ENCODE results near the gene RPN1. TPM values are rescaled to one million over a fixed set of nuclear protein-coding genes. Genes with fewer than 3 reads are reported as not detected.

RPN1 gene
- total and polyA plus RNA-seq, 10 of the 15 experiments (the other 5 are each of a cell fraction or from before 2014, with no cell fraction given): 56.1 to 266 (median 157) TPM

GRCh38 chr3:128650096-128651050 lies at the start of gene RPN1 (continued):
- peak; percentile 71 for TF ChIP-seq RELB (IDR thresholded peaks at IDR 0.05; ENCODE audit: low read depth)
- TF ChIP-seq NR2C1 (IDR thresholded peaks at IDR 0.05): no peak
- no peak for TF ChIP-seq NFYA (IDR thresholded peaks at IDR 0.05; ENCODE audit: borderline replicate concordance, low read depth, low read length)
- TF ChIP-seq SP1 (IDR thresholded peaks at IDR 0.05; ENCODE audit: low read depth, low read length): peak; percentile 74
- peak; percentile 75; the same call in 1 of the 2 replicates for TF ChIP-seq NKRF (conservative IDR thresholded peaks at IDR 0.05)
- peak; percentile 88 for TF ChIP-seq IRF5 (IDR thresholded peaks at IDR 0.05; ENCODE audit: borderline replicate concordance)
- 0 out of 2 replicates have a peak, but pooled peaks have one; percentile 24 for TF ChIP-seq SIN3A (IDR thresholded peaks at IDR 0.05; ENCODE audit: low read depth, low read length)

All from GM12878 (cell line).